ENCODE measurements around the gene LEMD2.

Gene LEMD2

DNA sequence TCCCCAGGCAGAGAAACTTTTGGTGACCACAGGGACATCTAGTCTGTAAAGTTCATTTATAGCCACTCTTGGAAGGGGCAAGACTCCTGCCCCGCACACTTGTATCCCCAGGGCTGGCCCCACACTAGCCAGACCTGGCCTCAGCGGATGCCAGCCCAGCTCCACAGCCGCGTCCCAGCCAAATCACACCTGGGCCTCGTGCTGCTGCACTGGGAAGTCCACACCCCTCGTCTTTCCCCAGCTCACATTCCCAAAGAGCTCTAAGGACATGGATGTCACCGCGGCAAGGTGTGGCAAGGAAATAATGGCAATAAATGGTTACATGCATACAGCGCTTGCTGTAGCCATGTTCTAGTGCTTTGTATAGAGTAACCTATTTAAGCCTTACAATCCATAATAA is 50.8 kb downstream of the LEMD2 start:
- DNase-seq (ENCODE audit: low read depth), result no peak

GRCh38 chr6:33737267-33738026 is 51.5 kb downstream of the LEMD2 start:
- DNase-seq (ENCODE audit: low read depth), result no peak

GRCh38 chr6:33735216-33735615 is 53.7 kb downstream of the LEMD2 start:
- DNase-seq (ENCODE audit: low read depth), result no peak

GRCh38 chr6:33733709-33734007 is 55.3 kb downstream of the LEMD2 start:
- no peak for DNase-seq (ENCODE audit: low read depth)

GRCh38 chr6:33732817-33733708 is 55.9 kb downstream of the LEMD2 start:
- no peak for DNase-seq (ENCODE audit: low read depth)

GRCh38 chr6:33732385-33732784 is 56.5 kb downstream of the LEMD2 start:
- DNase-seq (ENCODE audit: low read depth), result no peak

DNA sequence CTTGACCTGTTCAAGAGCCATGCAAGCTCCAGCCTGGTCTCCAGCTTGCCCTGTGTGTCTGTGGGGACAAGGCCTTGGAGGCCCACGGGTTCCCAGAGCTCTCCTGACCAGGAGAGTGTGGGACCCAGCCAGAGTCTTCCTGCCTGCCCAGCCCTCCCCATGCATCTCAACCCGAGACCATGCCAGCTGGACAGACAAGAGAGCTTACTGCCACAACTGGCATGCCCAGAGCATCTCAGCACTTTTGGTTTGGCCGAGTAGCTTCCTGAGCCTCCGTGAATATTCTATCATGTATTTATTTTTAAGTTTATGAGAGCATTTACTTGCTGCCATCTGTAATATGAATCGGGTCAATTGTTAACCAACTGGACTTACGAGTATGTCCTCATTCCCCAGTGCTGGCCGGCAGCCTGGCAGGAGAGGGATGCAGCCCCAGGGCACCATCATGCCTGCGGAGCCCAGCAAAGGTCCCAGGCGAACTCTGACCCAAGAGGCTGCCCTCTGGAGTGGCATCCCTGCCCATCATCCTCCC is 57.1 kb downstream of the LEMD2 start:
- no peak for DNase-seq (ENCODE audit: low read depth)

DNA sequence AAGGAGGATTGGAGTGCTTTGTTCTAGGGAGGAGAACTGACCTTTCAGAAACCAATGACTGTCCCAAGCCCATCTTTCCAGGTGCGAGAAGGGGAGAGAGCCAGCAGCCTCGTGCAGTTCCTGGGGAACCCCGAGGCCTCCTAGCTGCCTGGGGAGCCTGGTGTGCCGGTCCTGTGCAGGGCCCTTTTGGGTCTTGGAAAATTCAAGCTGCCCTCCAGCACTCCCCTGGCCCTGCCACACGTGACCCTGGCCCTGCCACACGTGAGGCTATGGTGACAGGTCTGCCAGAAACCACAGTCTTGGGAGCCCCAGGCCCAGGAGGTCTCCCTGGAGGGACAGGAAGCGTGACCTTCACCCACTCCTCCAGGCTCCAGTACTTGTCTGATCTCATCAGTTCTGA is 57.9 kb downstream of the LEMD2 start:
- no peak for DNase-seq (ENCODE audit: low read depth)

GRCh38 chr6:33730611-33731010 is 58.3 kb downstream of the LEMD2 start:
- DNase-seq (ENCODE audit: low read depth), result no peak

- no peak for DNase-seq (ENCODE audit: low read depth)
These were observed 59.9 kb downstream of the LEMD2 start for GRCh38 chr6:33729059-33729458.

DNA sequence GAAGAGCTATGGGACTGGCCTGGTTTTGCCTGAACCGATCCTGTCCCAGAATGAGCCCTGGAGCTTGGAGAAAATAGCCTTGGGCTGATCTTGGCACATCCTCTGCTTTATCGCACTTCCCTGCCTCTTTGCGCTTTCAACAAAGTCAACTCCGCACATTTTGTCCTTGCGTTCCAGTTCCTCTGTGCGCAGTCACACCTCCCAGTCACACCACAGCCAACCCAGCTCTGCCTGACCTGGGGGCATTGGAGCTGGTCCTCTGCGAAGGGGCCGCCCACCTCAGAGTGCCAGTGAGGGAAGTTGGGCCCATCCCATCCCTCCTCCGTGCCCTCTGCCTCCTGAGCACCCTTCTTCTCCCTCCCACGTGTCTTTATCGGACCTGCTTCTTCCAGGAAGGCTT is 60.5 kb downstream of the LEMD2 start:
- DNase-seq (ENCODE audit: low read depth), result no peak

DNA sequence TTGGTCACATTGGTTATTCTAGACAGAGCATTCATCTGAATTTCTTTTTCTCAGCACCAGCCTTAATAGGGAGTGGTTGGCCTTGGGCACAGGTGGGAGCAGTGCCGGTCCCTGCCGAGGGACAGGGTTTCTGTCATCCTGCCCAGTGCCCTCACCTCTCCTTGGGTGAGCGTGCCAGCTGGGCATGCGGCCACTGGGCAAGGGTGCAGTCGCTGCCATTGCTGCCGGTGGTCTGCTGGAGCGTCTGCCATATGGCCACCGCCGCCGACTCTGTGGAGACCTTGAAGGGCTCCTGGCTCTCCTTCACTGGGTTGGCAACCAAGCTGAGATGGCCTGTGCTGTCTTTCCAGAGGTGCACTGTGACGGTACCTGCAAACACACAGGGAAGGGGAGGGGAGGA is 61.0 kb downstream of the LEMD2 start:
- DNase-seq (ENCODE audit: low read depth), result no peak

- no peak for DNase-seq (ENCODE audit: low read depth)
These were observed 61.8 kb downstream of the LEMD2 start for GRCh38 chr6:33727126-33727525.

DNA sequence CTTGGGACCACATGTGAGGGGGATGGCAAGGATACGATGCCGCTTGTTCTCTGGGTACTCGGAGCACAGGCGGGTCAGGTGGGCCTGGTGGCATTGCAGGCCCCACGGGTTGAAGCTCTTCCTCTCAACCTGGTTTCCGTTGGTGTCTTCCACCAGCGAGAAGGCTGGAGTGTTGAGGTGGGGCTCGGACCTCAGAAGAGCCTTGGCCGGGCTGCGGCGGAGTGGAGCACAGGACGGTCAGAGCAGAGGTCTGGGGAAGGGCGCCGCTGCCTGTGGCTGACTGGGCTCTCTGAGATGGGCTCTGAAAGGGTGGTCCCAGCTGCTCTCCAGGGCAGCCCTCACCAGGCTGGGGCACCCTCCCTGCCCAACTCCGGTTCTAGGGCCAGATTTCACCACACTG is 62.2 kb downstream of the LEMD2 start:
- no peak for DNase-seq (ENCODE audit: low read depth)

- DNase-seq (ENCODE audit: low read depth), result no peak
These were observed 62.8 kb downstream of the LEMD2 start for GRCh38 chr6:33725891-33726673.

DNA sequence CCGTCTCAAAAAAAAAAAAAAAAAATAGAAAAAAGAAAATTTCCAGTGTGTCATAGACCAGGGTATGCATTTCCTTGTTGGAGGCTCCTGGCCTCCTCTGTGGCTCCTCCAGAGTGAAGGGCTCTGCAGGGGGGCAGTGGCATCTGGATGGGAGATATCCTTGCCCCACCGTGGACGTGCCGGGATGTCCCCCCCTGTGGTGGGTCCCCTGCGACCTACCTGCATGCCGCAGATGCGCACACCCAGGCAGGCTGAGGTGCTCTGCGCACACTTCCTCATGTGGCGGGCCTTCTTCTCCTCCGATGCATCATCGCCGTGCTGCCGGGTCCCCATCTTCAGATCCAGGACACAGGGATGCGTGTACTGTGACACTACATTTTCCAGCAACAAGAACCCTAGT is 63.7 kb downstream of the LEMD2 start:
- no peak for DNase-seq (ENCODE audit: low read depth)

- no peak for DNase-seq (ENCODE audit: low read depth)
These were observed 64.6 kb downstream of the LEMD2 start for GRCh38 chr6:33724102-33725023.

GRCh38 chr6:33723371-33724085 is 65.4 kb downstream of the LEMD2 start:
- DNase-seq (ENCODE audit: low read depth), result no peak

DNA sequence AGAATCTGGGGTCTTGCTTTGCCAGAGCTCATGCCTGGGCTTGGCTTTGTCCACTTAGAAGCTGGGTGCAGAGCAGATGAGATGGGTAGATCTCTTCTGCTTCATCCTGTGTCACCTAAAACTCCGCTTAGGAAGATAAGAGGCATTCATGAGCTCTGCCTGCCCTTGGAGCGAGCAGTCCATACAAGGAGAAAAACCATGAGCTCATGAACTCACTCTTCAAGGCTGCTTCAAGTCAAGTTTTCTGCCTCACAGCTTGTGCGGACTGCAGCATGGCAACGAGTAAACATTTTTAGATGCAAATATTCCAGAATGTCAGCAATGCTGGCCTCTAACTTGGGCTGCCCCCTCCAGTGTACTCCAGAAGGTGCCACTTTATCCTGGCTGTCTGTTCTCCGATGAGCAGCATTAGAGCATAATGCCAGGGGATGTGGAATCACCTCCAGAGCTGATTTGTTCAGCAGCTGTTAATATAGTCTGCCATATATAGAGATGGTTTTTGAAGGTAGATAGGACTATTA is 66.8 kb downstream of the LEMD2 start:
- no peak for DNase-seq (ENCODE audit: low read depth)

GRCh38 chr6:33721508-33721907 is 67.4 kb downstream of the LEMD2 start:
- no peak for DNase-seq (ENCODE audit: low read depth)
